Measurements from ENCODE around the gene NLRC3.

The NLRC3 gene

GRCh38 chr16:3546986-3547682 lies 30.1 kb downstream of the NLRC3 start:
- TF ChIP-seq CTCF (IDR thresholded peaks at IDR 0.05; ENCODE audit: control extremely low read depth, extremely low read depth, low read depth, missing control alignments) = no peak
- POLR2A ChIA-PET = no interaction called here

GRCh38 chr16:3542601-3543373 lies 34.4 kb downstream of the NLRC3 start:
- POLR2A ChIA-PET = no interaction called here
- no peak for TF ChIP-seq CTCF (IDR thresholded peaks at IDR 0.05; ENCODE audit: control extremely low read depth, extremely low read depth, low read depth, missing control alignments)
- DNase-seq (ENCODE audit: extremely low spot score) = no peak
- CTCF ChIA-PET = interaction anchor here (1.0 kb wide), 1 partner anchor 9 kb away, joined by 3 read pairs; no protein-coding TSS in a partner anchor

More at GRCh38 chr16:3546986-3547682, 30.1 kb downstream of the NLRC3 start:
- CTCF ChIA-PET = interaction anchor here (1.0 kb wide), 1 partner anchor 15 kb away, joined by 4 read pairs; no protein-coding TSS in a partner anchor
- no peak for DNase-seq (ENCODE audit: extremely low spot score)

GRCh38 chr16:3541527-3542155 lies 35.6 kb downstream of the NLRC3 start:
- DNase-seq (ENCODE audit: extremely low spot score) = no peak
- POLR2A ChIA-PET = no interaction called here
- CTCF ChIA-PET = interaction anchor here (1.4 kb wide), 1 partner anchor 13 kb away, joined by 4 read pairs; no protein-coding TSS in a partner anchor
- no peak for TF ChIP-seq CTCF (IDR thresholded peaks at IDR 0.05; ENCODE audit: control extremely low read depth, extremely low read depth, low read depth, missing control alignments)

GRCh38 chr16:3538222-3538621 lies 39.0 kb downstream of the NLRC3 start:
- ChIA-PET POLR2A (no interaction called here), CTCF (interaction anchor here (1.2 kb wide), 1 partner anchor 11 kb away, joined by 3 read pairs; no protein-coding TSS in a partner anchor)
- DNase-seq (ENCODE audit: extremely low spot score) = no peak
- no peak for TF ChIP-seq CTCF (IDR thresholded peaks at IDR 0.05; ENCODE audit: control extremely low read depth, extremely low read depth, low read depth, missing control alignments)

- ChIA-PET CTCF (interaction anchor here (0.7 to 0.9 kb wide), 2 partner anchors 10 to 12 kb away, joined by 4 read pairs; no protein-coding TSS in a partner anchor), POLR2A (no interaction called here)
- no peak for DNase-seq (ENCODE audit: extremely low spot score)
- no peak for TF ChIP-seq CTCF (IDR thresholded peaks at IDR 0.05; ENCODE audit: control extremely low read depth, extremely low read depth, low read depth, missing control alignments)
Measured at GRCh38 chr16:3536851-3537250, 40.4 kb downstream of the NLRC3 start.

- TF ChIP-seq CTCF (IDR thresholded peaks at IDR 0.05; ENCODE audit: control extremely low read depth, extremely low read depth, low read depth, missing control alignments) = no peak
- ChIA-PET POLR2A (no interaction called here), CTCF (interaction anchor here (0.9 kb wide), 1 partner anchor 13 kb away, joined by 4 read pairs; no protein-coding TSS in a partner anchor)
- no peak for DNase-seq (ENCODE audit: extremely low spot score)
Measured at GRCh38 chr16:3536271-3536731, 40.9 kb downstream of the NLRC3 start.
